TTC549 (cell line): ENCODE measurements around the gene OR4A5.
"Not testable (repeated sequence)": the region's sequence is repeated elsewhere in the genome, so short reads cannot be mapped to it uniquely, and the experiment has no call there.

Experiments used
- FAIRE-seq: peaks from 2 replicates; lab custom pipeline; 2012; peaks lifted over from hg19 to GRCh38; lab: Jason Lieb, UNC

The OR4A5 gene, protein sequence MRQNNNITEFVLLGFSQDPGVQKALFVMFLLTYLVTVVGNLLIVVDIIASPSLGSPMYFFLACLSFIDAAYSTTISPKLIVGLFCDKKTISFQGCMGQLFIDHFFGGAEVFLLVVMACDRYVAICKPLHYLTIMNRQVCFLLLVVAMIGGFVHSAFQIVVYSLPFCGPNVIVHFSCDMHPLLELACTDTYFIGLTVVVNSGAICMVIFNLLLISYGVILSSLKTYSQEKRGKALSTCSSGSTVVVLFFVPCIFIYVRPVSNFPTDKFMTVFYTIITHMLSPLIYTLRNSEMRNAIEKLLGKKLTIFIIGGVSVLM

DNA sequence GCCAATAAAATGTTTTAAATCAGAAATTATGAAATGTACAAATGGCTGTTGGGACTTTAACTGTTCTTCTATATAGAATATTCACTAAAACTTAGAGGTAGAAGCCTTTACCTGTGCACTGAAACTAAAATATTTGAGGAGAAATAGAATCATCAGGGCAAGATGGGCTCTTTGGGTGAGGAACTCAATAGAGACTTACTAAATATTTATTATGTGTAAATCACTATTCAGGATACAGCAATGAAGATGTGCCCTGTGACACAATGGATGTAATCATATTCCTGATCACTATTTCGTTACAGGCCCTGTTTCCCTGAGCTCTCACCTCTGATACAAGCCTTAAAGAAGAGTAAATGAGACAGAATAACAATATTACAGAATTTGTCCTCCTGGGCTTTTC is at the start of gene OR4A5:
TSS of gene OR4A5 (plus strand) at position 301 of the 400 bp plus-strand sequence. CDS start at position 354, 53 bp downstream.
- not testable (repeated sequence) for FAIRE-seq

GRCh38 chr11:54720094-54720493 is 13.5 kb downstream of the OR4A5 start:
- FAIRE-seq, result not testable (repeated sequence)
